NCI-H187 treated with DMSO at 0.1 percent for 48 hours (cell line): ENCODE data around the gene POLRMT.
"Not testable (repeated sequence)": the region's sequence is repeated elsewhere in the genome, so short reads cannot be mapped to it uniquely, and the experiment has no call there.

ENCODE experiments used
- DNase-seq: peaks from one replicate; lab custom pipeline; 2025; lab: John Stamatoyannopoulos, UW

Gene POLRMT

GRCh38 chr19:626566-626965 lies 6.8 kb downstream of the POLRMT start:
- DNase-seq, result not testable (repeated sequence)

- DNase-seq, result no peak
These were observed 8.1 kb downstream of the POLRMT start for GRCh38 chr19:625257-625656.

- no peak for DNase-seq
These were observed 8.8 kb downstream of the POLRMT start for GRCh38 chr19:624433-625109.

DNA sequence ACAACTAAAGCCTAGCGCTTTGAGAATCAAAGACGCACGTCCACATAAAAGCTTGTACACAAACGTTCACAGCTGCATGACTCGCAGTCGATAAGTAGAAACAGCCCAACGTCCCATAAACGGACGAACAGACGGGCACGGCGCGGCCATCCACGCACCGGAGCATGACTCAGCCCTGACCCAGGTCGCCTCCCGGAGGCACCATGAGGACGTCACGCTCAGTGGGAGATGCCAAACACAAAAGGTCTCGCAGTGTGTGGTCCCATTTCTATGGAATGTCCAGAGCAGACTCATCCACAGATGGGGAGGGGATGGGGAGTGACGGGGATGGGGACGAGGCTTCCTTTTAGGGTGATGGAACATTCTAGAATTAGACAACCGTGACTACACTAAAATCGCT lies 9.4 kb downstream of the POLRMT start:
- no peak for DNase-seq

- no peak for DNase-seq
These were observed 10.0 kb downstream of the POLRMT start for GRCh38 chr19:623175-623916.

- no peak for DNase-seq
These were observed 10.7 kb downstream of the POLRMT start for GRCh38 chr19:622666-623065.

DNA sequence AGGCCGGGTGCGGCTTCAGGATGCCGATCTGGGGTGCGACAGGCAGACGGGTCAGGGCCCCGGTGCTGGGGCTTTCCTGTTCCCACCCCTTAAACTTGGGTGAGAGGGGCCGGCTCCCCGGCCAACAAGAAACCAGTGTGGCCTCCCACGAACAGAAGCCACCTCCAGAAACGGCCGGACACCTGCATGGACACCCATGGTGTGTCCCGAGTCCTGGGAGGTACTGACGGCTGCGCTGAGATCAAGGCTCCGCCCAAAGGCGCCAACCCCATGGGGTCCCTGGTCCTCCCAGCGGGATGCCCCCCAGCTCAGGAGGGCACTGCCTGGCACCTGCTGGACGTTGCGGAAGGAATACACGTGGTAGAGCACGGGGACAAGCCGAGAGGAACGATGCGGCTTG lies 11.5 kb downstream of the POLRMT start:
- DNase-seq, result no peak

DNA sequence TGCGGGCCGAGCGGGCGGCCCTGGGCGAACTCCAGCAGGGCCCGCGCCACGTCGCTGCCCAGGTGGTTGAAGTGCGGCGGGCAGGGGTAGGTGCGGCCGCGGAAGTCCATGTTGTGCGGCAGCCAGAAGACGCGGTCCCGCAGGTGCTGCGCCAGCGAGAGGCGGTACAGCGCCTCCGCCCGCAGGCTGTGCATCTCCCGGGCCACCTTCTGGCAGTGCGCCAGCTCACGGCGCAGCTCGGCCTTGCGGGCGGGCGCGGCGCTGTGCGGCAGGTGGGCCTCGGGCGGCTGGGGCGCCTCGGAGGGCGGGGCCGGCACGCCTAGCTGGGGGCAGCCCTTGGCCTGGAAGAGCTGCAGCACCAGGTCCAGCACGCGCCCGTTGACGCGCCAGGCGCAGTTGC lies 12.1 kb downstream of the POLRMT start:
- DNase-seq, result not testable (repeated sequence)

DNA sequence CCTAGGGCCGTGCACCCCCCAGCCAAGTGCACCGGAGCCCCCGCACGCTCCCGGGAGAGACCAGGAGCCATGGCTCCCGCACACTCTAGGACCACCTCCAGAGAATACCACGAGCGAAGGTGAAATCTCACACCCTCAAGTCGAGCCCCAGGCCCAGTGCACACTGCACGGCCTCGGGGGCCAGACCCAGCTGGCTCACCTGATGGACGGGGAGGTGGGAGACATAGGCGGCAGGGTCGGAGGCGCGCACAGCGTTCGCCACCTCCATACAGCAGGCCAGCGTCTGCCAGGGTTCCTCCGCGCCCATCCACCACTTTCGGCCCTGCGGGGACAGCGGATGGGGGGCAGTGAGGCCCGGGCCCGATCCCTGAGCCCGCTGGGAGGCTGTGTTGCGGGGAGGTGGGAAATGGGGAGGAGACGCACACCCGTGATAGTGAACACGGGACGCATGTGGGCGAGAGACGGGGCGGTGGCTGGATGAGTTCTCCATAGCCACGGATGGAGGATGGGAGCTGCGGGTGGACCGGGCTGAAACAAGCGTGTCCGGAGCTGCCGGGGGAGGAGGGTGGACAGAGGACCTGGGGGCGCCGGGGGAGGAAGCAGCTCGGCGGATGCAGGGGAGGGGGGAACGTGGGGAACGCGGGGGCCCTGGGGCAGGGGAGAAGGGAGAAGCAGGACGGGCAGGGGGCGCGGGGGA lies 13.0 kb downstream of the POLRMT start:
- no peak for DNase-seq

DNA sequence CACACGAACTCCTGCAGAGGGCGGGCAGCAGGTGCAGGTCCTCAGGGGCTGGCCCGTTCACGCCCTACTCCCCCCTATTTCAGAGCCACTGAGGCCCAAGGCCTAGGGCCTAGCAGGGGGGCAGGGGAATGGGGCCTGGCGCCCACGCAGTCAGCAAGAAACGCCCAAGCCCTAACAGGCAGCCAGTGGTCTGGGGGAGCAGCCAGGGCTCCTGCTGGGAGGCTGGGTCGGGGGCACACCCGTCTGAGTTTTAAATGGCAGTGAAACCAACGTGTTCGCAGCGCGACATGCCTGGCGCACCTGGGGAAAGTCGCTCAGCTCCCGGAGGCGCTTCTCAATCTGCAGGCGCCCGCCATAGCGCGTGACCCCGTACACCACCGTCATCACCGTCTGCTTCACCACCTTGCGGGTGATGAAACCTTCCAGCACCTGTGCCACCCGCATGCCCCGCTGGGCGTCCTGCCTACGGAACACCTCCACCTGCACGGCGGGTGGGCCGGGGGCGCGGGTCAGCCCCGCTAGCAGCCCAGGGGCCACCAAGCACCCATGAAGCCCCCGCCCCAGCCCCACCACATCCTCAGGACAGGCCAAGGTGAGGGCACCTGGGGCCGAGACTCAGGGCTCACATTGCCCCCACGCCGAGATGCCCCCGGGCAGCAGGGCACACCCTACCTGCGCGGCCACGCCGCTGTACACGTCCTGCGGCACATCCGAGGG lies 13.9 kb downstream of the POLRMT start:
- DNase-seq, result no peak

- no peak for DNase-seq
These were observed 14.6 kb downstream of the POLRMT start for GRCh38 chr19:618674-619285.

GRCh38 chr19:618247-618619 lies 15.1 kb downstream of the POLRMT start:
- no peak for DNase-seq

GRCh38 chr19:617551-618246 lies 15.6 kb downstream of the POLRMT start:
- DNase-seq, result no peak

GRCh38 chr19:616747-617526 lies 16.4 kb downstream of the POLRMT start:
- no peak for DNase-seq

- no peak for DNase-seq
These were observed 17.2 kb downstream of the POLRMT start for GRCh38 chr19:616062-616700.

- DNase-seq, result no peak
These were observed 17.7 kb downstream of the POLRMT start for GRCh38 chr19:615619-616018.

GRCh38 chr19:613732-614567 lies 19.4 kb downstream of the POLRMT start:
- DNase-seq, result no peak

GRCh38 chr19:612941-613340 lies 20.4 kb downstream of the POLRMT start:
- DNase-seq, result no peak

- DNase-seq, result no peak
These were observed 21.9 kb downstream of the POLRMT start for GRCh38 chr19:611481-611868.
